Measurements from ENCODE around the gene ADK.

DNA sequence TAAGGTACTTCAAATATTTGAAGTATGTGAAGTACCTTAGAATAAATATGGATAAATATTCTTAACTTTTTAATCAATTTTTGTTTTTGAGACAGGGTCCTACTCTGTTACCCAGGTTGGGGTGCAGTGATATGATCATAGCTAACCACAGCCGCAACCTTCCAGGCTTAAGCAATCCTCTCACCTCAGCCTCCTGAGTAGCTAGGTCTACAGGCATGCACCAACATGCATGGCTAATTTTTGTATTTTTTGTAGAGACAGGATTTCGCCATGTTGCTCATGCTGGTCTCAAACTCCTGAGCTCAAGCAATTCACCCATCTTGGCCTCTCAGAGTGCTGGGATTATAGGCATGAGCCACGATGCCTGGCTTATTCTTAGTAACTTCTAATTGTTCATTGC, 555.9 kb downstream of the ADK start:
- TF ChIP-seq, protein P1, sequence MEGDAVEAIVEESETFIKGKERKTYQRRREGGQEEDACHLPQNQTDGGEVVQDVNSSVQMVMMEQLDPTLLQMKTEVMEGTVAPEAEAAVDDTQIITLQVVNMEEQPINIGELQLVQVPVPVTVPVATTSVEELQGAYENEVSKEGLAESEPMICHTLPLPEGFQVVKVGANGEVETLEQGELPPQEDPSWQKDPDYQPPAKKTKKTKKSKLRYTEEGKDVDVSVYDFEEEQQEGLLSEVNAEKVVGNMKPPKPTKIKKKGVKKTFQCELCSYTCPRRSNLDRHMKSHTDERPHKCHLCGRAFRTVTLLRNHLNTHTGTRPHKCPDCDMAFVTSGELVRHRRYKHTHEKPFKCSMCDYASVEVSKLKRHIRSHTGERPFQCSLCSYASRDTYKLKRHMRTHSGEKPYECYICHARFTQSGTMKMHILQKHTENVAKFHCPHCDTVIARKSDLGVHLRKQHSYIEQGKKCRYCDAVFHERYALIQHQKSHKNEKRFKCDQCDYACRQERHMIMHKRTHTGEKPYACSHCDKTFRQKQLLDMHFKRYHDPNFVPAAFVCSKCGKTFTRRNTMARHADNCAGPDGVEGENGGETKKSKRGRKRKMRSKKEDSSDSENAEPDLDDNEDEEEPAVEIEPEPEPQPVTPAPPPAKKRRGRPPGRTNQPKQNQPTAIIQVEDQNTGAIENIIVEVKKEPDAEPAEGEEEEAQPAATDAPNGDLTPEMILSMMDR (conservative IDR thresholded peaks at IDR 0.05) = no peak
- TF ChIP-seq EZH2 (IDR thresholded peaks at IDR 0.05; ENCODE audit: low read depth) = no peak
